Stomach (tissue), 9 donors: ENCODE results near the gene SEMA7A. TPM values are rescaled to one million over a fixed set of nuclear protein-coding genes. Genes with fewer than 3 reads are reported as not detected.

Source experiments
- DNase-seq, 2 donors: peaks; one replicate each; pipeline versions ENCODE4 v3.0.0 to v3.0.0-alpha.2; 2013 to 2019
- H3K27ac ChIP-seq, 5 donors: fragments of 200-600 bp in 4 of 5; sonication (generic) in 4 of 5; one replicate each; pipeline ENCODE4 v1.5.1; 2013 to 2019; ENCODE audit warnings: mild to moderate bottlenecking in 1 of 5, moderate library complexity in 1 of 5
- H3K27me3 ChIP-seq, 3 donors: fragments of 200-600 bp; sonication (generic); one replicate each; pipeline ENCODE4 v1.5.1; 2017 to 2019; ENCODE audit warnings: mixed run types in 1 of 3
- H3K36me3 ChIP-seq, 4 donors: fragments of 200-600 bp; sonication (generic); 1 replicate in 3 of 4; 2 replicates in 1 of 4; pipeline ENCODE4 v1.5.1; 2016 to 2019
- H3K4me1 ChIP-seq, 4 donors: fragments of 200-600 bp; sonication (generic); one replicate each; pipeline ENCODE4 v1.5.1; 2016 to 2019
- H3K4me3 ChIP-seq, 4 donors: fragments of 200-600 bp; sonication (generic) in 3 of 4; one replicate each; pipeline ENCODE4 v1.5.1; 2016 to 2019; ENCODE audit warnings: mild to moderate bottlenecking in 1 of 4
- H3K9me3 ChIP-seq, 4 donors: fragments of 200-600 bp; sonication (generic); one replicate each; pipeline ENCODE4 v1.5.1; 2016 to 2019
- EP300 ChIP-seq: sonication (generic); formaldehyde crosslinking; IDR thresholded peaks from one replicate; pipeline ENCODE4 v1.6.1; 2017; ENCODE audit warnings: antibody characterized with exemption
- POLR2A ChIP-seq, 4 donors: fragments of 450-650 bp; IDR thresholded peaks; one replicate each; pipeline ENCODE4 v1.6.1; 2016; ENCODE audit warnings: antibody characterized with exemption in 4 of 4, control low read depth in 2 of 4, mild to moderate bottlenecking in 1 of 4, moderate library complexity in 1 of 4
- POLR2AphosphoS5 ChIP-seq, 3 donors: sonication (generic); formaldehyde crosslinking; IDR thresholded peaks; one replicate each; pipeline ENCODE4 v1.6.1; 2016; ENCODE audit warnings: antibody characterized with exemption in 3 of 3
- WGBS, 5 donors: extraction: QIAGEN DNeasy Blood & Tissue Kit in 3 of 5; methylation state at CpG; one replicate each; pipeline versions ENCODE4 v1.1.5 to v1.1.7; 2013 to 2018; 5-methylcytosine and 5-hydroxymethylcytosine counted together
- intact Hi-C: fragments of 100-400 bp; cut with DNase I; formaldehyde crosslinking; loops from one replicate; pipeline ENCODE4 v1.15.1; 2023; ENCODE audit warnings: low total_unique reads
- polyA plus RNA-seq, 3 donors: library from polyadenylated mRNA; stranded (reverse); fragments of 200-250 nt; gene quantifications; one replicate each; pipeline ENCODE4 v1.2.3, GENCODE V29; 2013
- total RNA-seq, 5 donors: library from RNA; depleted of rRNA; stranded (reverse); fragments of >200 nt; gene quantifications; one replicate each; pipeline versions ENCODE4 v1.1.0 to v1.2.3, GENCODE V29; 2014 to 2016
- TF ChIP-seq, protein P1 (sequence below), 7 experiments: fragments of 450-650 bp in 4 of 7; fragments of 200-600 bp in 3 of 7; sonication (generic) in 3 of 7; IDR thresholded peaks; one replicate each; pipeline ENCODE4 v1.5.1; 2016 to 2019; ENCODE audit warnings: antibody characterized with exemption in 7 of 7, control low read depth in 2 of 7, mild to moderate bottlenecking in 1 of 7
- donor health status: healthy with polysubstance abuse.
- donor health status: Bipolar disorder and iron deficiency.
- donor health status: healthy.

The SEMA7A gene
- total and polyA plus RNA-seq, 8 donors, result 0.31 to 3.5 (median 2.1) TPM; not detected in 2

DNA sequence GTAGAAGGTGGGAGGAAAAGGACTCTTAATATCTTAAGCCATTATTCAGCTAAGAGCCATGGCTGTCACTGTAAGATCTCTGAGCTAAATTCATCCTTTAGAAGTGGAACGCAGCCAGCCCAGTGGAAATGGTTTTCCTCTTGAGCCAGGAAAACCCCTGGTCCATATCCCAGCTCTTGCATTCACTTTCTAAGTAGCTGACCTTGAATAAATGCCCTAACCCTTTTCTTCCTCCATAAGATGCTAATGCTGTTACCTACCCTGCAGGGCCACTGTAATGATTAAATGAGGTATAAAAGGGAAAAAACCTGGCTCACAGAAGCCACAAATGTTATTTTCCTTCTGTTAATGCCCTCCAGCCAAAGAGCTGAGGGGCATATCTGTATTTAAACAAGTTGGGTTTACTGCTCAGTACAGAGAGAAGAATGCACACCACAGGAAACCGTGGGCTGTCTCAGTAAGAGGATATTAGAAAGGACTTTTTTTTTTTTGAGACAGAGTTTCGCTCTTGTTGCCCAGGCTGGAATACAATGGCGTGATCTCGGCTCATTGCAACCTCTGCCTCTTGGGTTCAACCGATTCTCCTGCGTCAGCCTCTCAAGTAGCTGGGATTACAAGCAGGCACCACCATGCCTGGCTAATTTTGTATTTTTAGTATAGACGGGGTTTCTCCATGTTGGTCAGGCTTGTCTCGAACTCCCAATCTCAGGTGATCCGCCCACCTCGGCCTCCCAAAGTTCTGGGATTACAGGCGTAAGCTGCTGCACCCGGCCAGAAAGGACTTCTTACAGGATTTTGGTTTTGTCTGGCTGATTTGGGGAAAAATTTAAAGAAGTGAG, 20.4 kb upstream of the SEMA7A start:
- no peak overlapping the region for H3K27ac ChIP-seq
- no peak overlapping the region for H3K4me3 ChIP-seq
- no peak for TF ChIP-seq EP300
- TF ChIP-seq POLR2A (IDR thresholded peaks at IDR 0.05), result no peak
- TF ChIP-seq POLR2AphosphoS5 (IDR thresholded peaks at IDR 0.05), result no peak
- TF ChIP-seq, protein P1, sequence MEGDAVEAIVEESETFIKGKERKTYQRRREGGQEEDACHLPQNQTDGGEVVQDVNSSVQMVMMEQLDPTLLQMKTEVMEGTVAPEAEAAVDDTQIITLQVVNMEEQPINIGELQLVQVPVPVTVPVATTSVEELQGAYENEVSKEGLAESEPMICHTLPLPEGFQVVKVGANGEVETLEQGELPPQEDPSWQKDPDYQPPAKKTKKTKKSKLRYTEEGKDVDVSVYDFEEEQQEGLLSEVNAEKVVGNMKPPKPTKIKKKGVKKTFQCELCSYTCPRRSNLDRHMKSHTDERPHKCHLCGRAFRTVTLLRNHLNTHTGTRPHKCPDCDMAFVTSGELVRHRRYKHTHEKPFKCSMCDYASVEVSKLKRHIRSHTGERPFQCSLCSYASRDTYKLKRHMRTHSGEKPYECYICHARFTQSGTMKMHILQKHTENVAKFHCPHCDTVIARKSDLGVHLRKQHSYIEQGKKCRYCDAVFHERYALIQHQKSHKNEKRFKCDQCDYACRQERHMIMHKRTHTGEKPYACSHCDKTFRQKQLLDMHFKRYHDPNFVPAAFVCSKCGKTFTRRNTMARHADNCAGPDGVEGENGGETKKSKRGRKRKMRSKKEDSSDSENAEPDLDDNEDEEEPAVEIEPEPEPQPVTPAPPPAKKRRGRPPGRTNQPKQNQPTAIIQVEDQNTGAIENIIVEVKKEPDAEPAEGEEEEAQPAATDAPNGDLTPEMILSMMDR (IDR thresholded peaks at IDR 0.05), result no peak
- H3K27me3 ChIP-seq, result no peaks in the 10 kb centered on the region
- H3K36me3 ChIP-seq, result peaks cover 42 to 96% (median 95%) of the 10 kb centered on the region in 4 donors
- H3K9me3 ChIP-seq, result no peaks in the 10 kb centered on the region
- no peaks in the 10 kb centered on the region for H3K4me1 ChIP-seq
- 77 to 84% (median 83%) methylated on average over 13 of the region's 13 CpGs for WGBS, 5 donors
- no peak for DNase-seq
- intact Hi-C loops, result no loop called here

DNA sequence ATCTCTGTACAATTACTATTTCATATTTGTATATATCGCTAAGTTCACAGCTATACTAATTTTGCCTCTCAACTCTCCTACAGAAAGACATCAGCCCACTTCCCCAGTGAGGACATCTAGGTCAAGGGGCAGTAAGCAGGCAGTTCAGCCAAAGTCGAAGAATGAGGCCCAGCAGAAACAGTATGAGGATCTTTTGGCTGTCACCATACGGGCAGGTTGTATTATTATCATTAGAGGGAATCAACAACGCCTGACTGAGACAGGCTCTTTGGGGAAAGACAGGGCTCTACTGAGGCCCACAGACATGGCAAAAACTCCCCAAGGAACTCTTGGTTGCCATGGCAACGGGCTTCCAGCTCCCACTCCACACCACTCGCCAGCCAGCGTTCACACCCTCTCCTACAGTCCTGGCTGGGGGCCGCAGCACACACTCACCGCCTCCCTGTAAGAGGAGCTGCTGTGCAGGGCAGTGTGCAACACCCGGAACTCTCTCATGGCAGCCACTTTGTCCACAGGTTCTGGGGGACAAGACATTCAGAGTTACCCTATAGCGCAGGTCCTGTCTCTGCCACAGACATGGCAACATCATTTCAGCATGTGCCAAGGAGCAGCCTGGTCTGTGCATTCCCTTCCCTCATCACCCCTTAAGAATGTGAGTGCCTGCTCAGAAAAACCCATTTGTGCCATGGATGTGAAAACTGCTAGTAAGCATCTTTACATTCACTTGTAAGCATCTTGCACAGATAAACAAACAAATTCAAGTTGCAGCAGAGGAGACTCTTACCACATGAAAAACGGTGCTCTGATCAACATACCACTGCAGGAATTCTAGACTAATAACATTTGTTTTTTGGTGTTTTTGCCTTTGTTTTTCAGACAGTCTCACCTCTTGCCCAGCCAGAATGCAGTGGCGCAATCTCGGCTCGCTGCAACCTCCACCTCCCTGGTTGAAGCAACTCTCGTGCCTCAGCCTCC, 18.4 kb upstream of the SEMA7A start:
- WGBS, 5 donors, result 88 to 91% (median 89%) methylated on average over 16 of the region's 16 CpGs
- Histone ChIP-seq H3K27ac (no peak overlapping the region), H3K4me3 (no peak overlapping the region), H3K36me3 (peaks cover 62 to 100% (median 100%) of the 10 kb centered on the region in 4 donors), H3K4me1 (no peaks in the 10 kb centered on the region), H3K9me3 (no peaks in the 10 kb centered on the region), H3K27me3 (no peaks in the 10 kb centered on the region)
- intact Hi-C loops, result no loop called here
- no peak for DNase-seq
- no peak for TF ChIP-seq POLR2AphosphoS5 (IDR thresholded peaks at IDR 0.05)
- no peak for TF ChIP-seq EP300
- no peak for TF ChIP-seq POLR2A (IDR thresholded peaks at IDR 0.05)
- TF ChIP-seq, protein P1 (IDR thresholded peaks at IDR 0.05), result no peak

DNA sequence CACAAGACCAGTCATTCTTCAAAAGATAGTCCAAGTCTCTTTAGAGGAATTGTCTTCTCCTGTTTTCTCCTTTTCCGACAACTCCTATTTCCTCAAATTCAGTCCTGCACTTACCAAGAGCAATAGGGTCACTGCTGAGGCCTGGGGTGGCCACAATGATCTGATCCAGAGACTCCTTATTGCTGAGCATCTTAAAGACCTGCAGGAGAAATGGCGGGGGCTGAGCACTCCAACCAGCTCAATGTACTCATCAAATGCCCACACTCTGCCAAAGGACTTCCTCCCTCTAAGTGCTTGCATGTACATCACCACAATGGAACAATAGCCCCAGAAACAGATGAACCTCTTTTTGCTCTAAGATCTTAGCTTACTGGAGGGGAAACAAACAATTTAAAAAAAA, 17.6 kb upstream of the SEMA7A start:
- H3K36me3 ChIP-seq, result peaks cover 64 to 100% (median 100%) of the 10 kb centered on the region in 4 donors
- intact Hi-C loops, result no loop called here
- H3K27ac ChIP-seq, result no peak overlapping the region
- 91 to 97% (median 93%) methylated on average over 2 of the region's 2 CpGs for WGBS, 5 donors
- no peaks in the 10 kb centered on the region for H3K9me3 ChIP-seq
- H3K27me3 ChIP-seq, result no peaks in the 10 kb centered on the region
- DNase-seq, result no peak
- TF ChIP-seq POLR2AphosphoS5 (IDR thresholded peaks at IDR 0.05), result no peak
- no peaks in the 10 kb centered on the region for H3K4me1 ChIP-seq
- no peak overlapping the region for H3K4me3 ChIP-seq

DNA sequence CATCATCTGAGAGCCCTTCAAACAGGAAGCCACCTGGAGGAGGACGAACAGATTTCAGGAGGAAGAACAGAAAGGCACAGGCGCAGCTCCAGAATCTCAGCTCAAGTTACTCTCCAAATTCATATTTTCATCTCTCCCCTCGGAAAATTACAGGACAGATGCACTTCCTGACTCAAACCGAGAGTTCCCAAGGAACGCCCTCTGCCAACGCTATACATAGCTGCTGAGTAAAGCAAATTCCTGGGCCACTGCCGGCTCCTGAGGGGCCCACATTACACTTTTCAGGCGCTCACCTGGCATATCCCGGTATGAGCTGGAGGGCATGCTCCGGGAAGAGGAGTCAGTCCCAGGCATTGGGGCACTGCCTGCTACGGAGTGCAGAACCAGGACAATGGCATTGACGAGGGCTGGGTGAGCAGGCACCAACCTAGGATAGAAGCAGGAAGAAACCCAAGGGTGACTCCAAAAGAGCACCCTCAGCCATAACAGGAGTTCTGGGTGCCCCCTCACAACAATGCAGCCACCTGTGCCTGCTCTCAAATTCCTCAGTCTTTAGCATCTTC, 16.0 kb upstream of the SEMA7A start:
- H3K4me3 ChIP-seq, result no peak overlapping the region
- DNase-seq, result no peak
- no peak overlapping the region for H3K27ac ChIP-seq
- H3K27me3 ChIP-seq, result no peaks in the 10 kb centered on the region
- peaks cover 61 to 100% (median 100%) of the 10 kb centered on the region in 4 donors for H3K36me3 ChIP-seq
- 92 to 97% (median 96%) methylated on average over 12 of the region's 12 CpGs for WGBS, 5 donors
- TF ChIP-seq, protein P1 (IDR thresholded peaks at IDR 0.05), result no peak
- no peak for TF ChIP-seq EP300
- no peak for TF ChIP-seq POLR2AphosphoS5 (IDR thresholded peaks at IDR 0.05)
- no peak for TF ChIP-seq POLR2A (IDR thresholded peaks at IDR 0.05)
- intact Hi-C loops, result no loop called here
- H3K9me3 ChIP-seq, result no peaks in the 10 kb centered on the region
- no peaks in the 10 kb centered on the region for H3K4me1 ChIP-seq
